Measurements from ENCODE around the gene NANP. TPM values are rescaled to one million over a fixed set of nuclear protein-coding genes. Genes with fewer than 3 reads are reported as not detected.

The NANP gene
- total and polyA plus RNA-seq, 2 donors from 2014 or later, result 3.4 to 5.1 TPM

- intact Hi-C loops (cut with DNase I), result no loop called here
- H3K4me3 ChIP-seq (ENCODE audit: low read length in 3 of 3), result no peak overlapping the region
- DNase-seq (no peak), FAIRE-seq (no peak)
- no peaks in the 10 kb centered on the region for H3K27me3 ChIP-seq (ENCODE audit: control insufficient read depth, insufficient read depth, low read length)
- no peak overlapping the region for H3K9ac ChIP-seq (ENCODE audit: low read length in 3 of 3)
- H3K9me3 ChIP-seq (ENCODE audit: control insufficient read depth in 2 of 3, insufficient read depth in 1 of 3, low read length in 3 of 3), result no peaks in the 10 kb centered on the region
- H3K4me1 ChIP-seq (ENCODE audit: control insufficient read depth in 2 of 3, insufficient read depth in 2 of 3, low read depth in 1 of 3, low read length in 3 of 3), result peaks cover 0 to 3% (median 0%) of the 10 kb centered on the region in 3 donors
- H3K27ac ChIP-seq (ENCODE audit: low read depth in 2 of 2, low read length in 2 of 2), result no peak overlapping the region
- H3K36me3 ChIP-seq (ENCODE audit: control insufficient read depth in 2 of 3, insufficient read depth in 3 of 3, low read length in 3 of 3), result no peaks in the 10 kb centered on the region
- TF ChIP-seq, protein P1, sequence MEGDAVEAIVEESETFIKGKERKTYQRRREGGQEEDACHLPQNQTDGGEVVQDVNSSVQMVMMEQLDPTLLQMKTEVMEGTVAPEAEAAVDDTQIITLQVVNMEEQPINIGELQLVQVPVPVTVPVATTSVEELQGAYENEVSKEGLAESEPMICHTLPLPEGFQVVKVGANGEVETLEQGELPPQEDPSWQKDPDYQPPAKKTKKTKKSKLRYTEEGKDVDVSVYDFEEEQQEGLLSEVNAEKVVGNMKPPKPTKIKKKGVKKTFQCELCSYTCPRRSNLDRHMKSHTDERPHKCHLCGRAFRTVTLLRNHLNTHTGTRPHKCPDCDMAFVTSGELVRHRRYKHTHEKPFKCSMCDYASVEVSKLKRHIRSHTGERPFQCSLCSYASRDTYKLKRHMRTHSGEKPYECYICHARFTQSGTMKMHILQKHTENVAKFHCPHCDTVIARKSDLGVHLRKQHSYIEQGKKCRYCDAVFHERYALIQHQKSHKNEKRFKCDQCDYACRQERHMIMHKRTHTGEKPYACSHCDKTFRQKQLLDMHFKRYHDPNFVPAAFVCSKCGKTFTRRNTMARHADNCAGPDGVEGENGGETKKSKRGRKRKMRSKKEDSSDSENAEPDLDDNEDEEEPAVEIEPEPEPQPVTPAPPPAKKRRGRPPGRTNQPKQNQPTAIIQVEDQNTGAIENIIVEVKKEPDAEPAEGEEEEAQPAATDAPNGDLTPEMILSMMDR (IDR thresholded peaks at IDR 0.05; ENCODE audit: borderline replicate concordance, extremely low read depth, insufficient read depth), result no peak
These were observed 59.9 kb downstream of the NANP start for GRCh38 chr20:25563876-25564275.

DNA sequence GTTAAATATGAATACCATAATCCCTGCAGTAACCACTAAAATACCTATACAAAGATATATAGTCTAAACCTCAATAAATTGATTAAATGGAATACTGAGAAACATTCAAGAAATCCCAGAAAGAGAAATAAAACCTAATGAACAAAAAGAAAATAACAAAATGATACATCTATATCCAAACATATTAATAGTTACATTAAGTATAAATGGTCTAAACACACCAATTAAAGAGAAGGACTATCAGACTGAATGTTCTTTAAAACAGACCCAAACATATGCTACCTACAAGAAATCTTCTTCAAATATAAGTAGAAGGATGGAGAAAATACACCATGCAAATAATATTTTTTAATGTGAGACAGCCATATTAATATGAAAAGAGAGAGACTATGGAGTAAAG is 60.5 kb downstream of the NANP start:
- no peaks in the 10 kb centered on the region for H3K36me3 ChIP-seq (ENCODE audit: control insufficient read depth in 2 of 3, insufficient read depth in 3 of 3, low read length in 3 of 3)
- no peaks in the 10 kb centered on the region for H3K9me3 ChIP-seq (ENCODE audit: control insufficient read depth in 2 of 3, insufficient read depth in 1 of 3, low read length in 3 of 3)
- DNase-seq (no peak), FAIRE-seq (no peak)
- intact Hi-C loops (cut with DNase I), result no loop called here
- no peak overlapping the region for H3K27ac ChIP-seq (ENCODE audit: low read depth in 2 of 2, low read length in 2 of 2)
- H3K9ac ChIP-seq (ENCODE audit: low read length in 3 of 3), result no peak overlapping the region
- H3K4me1 ChIP-seq (ENCODE audit: control insufficient read depth in 2 of 3, insufficient read depth in 2 of 3, low read depth in 1 of 3, low read length in 3 of 3), result peaks cover 0 to 3% (median 0%) of the 10 kb centered on the region in 3 donors
- TF ChIP-seq, protein P1 (IDR thresholded peaks at IDR 0.05; ENCODE audit: borderline replicate concordance, extremely low read depth, insufficient read depth), result no peak
- H3K4me3 ChIP-seq (ENCODE audit: low read length in 3 of 3), result no peak overlapping the region
- H3K27me3 ChIP-seq (ENCODE audit: control insufficient read depth, insufficient read depth, low read length), result no peaks in the 10 kb centered on the region

Other genes starting within 250 kb of the NANP start
- gene ABHD12, start 233.2 kb downstream of the NANP start, total RNA-seq, result 61.5 TPM
- gene ABHD12, start 233.2 kb downstream of the NANP start, polyA plus RNA-seq (ENCODE audit: insufficient read depth, low read depth, low replicate concordance), result 68.1 TPM
- 2.4 TPM for gene GINS1, start 216.3 kb downstream of the NANP start, total RNA-seq
- 1.1 TPM for gene GINS1, start 216.3 kb downstream of the NANP start, polyA plus RNA-seq (ENCODE audit: insufficient read depth, low read depth, low replicate concordance)
- 25.2 TPM for gene NINL, start 38.5 kb downstream of the NANP start, total RNA-seq
- 23.4 TPM for gene NINL, start 38.5 kb downstream of the NANP start, polyA plus RNA-seq (ENCODE audit: insufficient read depth, low read depth, low replicate concordance)
- gene ZNF337, start 72.8 kb upstream of the NANP start, total RNA-seq, result 17.1 TPM
- gene ZNF337, start 72.8 kb upstream of the NANP start, polyA plus RNA-seq (ENCODE audit: insufficient read depth, low read depth, low replicate concordance), result 9.2 TPM

Measured in kidney (tissue), 14 donors.